DLD1 (cell line): ENCODE data around the gene CD4.

Source experiments
- in situ Hi-C: cut with HindIII; loops from 2 replicates; pipeline ENCODE4 v1.10.0; 2017; ENCODE audit warnings: low sequenced_read_pairs

CD4 gene

GRCh38 chr12:6777386-6777785, 11.9 kb upstream of the CD4 start:
- in situ Hi-C loops = no loop called here

GRCh38 chr12:6778217-6778573, 11.1 kb upstream of the CD4 start:
- in situ Hi-C loops = no loop called here

- in situ Hi-C loops = no loop called here
These were observed 10.5 kb upstream of the CD4 start for GRCh38 chr12:6778574-6779550.

- in situ Hi-C loops = no loop called here
These were observed 9.5 kb upstream of the CD4 start for GRCh38 chr12:6779708-6780432.

- in situ Hi-C loops = no loop called here
These were observed 8.8 kb upstream of the CD4 start for GRCh38 chr12:6780573-6780972.

- in situ Hi-C loops = no loop called here
These were observed 7.2 kb upstream of the CD4 start for GRCh38 chr12:6782119-6782518.

- in situ Hi-C loops = no loop called here
These were observed 6.3 kb upstream of the CD4 start for GRCh38 chr12:6782850-6783566.

GRCh38 chr12:6783828-6784227, 5.5 kb upstream of the CD4 start:
- in situ Hi-C loops = no loop called here

GRCh38 chr12:6784296-6784695, 5.0 kb upstream of the CD4 start:
- in situ Hi-C loops = no loop called here

GRCh38 chr12:6784761-6785160, 4.6 kb upstream of the CD4 start:
- in situ Hi-C loops = no loop called here

- in situ Hi-C loops = no loop called here
These were observed 2.8 kb upstream of the CD4 start for GRCh38 chr12:6786416-6787094.

- in situ Hi-C loops = no loop called here
These were observed 2.0 kb upstream of the CD4 start for GRCh38 chr12:6787309-6787708.

- in situ Hi-C loops = no loop called here
These were observed 1.3 kb downstream of the CD4 start for GRCh38 chr12:6790496-6791150.

GRCh38 chr12:6791931-6792520, 2.7 kb downstream of the CD4 start:
- in situ Hi-C loops = no loop called here

- in situ Hi-C loops = no loop called here
These were observed 3.3 kb downstream of the CD4 start for GRCh38 chr12:6792522-6793201.

GRCh38 chr12:6795088-6795487, 5.8 kb downstream of the CD4 start:
- in situ Hi-C loops = no loop called here

GRCh38 chr12:6796576-6796975, 7.2 kb downstream of the CD4 start:
- in situ Hi-C loops = no loop called here

- in situ Hi-C loops = no loop called here
These were observed 9.8 kb downstream of the CD4 start for GRCh38 chr12:6799147-6799546.

- in situ Hi-C loops = no loop called here
These were observed 17.8 kb downstream of the CD4 start for GRCh38 chr12:6807170-6807569.
